ENCODE results near the gene TIMM44. TPM values are rescaled to one million over a fixed set of nuclear protein-coding genes. Genes with fewer than 3 reads are reported as not detected.
"Not testable (repeated sequence)": the region's sequence is repeated elsewhere in the genome, so short reads cannot be mapped to it uniquely, and the experiment has no call there.

TIMM44 gene
- polyA plus RNA-seq, 3 donors = 34.3 to 38.2 (median 38.1) TPM

- no peak for DNase-seq (ENCODE audit: low read depth in 3 of 3, low spot score in 2 of 3)
Observed at GRCh38 chr19:7953576-7953975, 10.1 kb upstream of the TIMM44 start.

GRCh38 chr19:7953060-7953459 is 9.6 kb upstream of the TIMM44 start:
- no peak for DNase-seq (ENCODE audit: low read depth in 3 of 3, low spot score in 2 of 3)

- DNase-seq (ENCODE audit: low read depth in 3 of 3, low spot score in 2 of 3) = no peak
Observed at GRCh38 chr19:7947939-7948338, 4.5 kb upstream of the TIMM44 start.

- DNase-seq (ENCODE audit: low read depth in 3 of 3, low spot score in 2 of 3) = peak; percentile 88 to 91 (median 90)
Observed at GRCh38 chr19:7944177-7944761, 803 bp upstream of the TIMM44 start.

- DNase-seq (ENCODE audit: low read depth in 3 of 3, low spot score in 2 of 3) = no peak
Observed at GRCh38 chr19:7942981-7943443, 454 bp downstream of the TIMM44 start.

- DNase-seq (ENCODE audit: low read depth in 3 of 3, low spot score in 2 of 3) = no peak
Observed at GRCh38 chr19:7941895-7942596, 1.4 kb downstream of the TIMM44 start.

GRCh38 chr19:7940841-7941240 is 2.6 kb downstream of the TIMM44 start:
- no peak for DNase-seq (ENCODE audit: low read depth in 3 of 3, low spot score in 2 of 3)

- DNase-seq (ENCODE audit: low read depth in 3 of 3, low spot score in 2 of 3) = no peak
Observed at GRCh38 chr19:7934766-7935165, 8.7 kb downstream of the TIMM44 start.

- no peak for DNase-seq (ENCODE audit: low read depth in 3 of 3, low spot score in 2 of 3)
Observed at GRCh38 chr19:7933828-7934725, 9.4 kb downstream of the TIMM44 start.

- no peak for DNase-seq (ENCODE audit: low read depth in 3 of 3, low spot score in 2 of 3)
Observed at GRCh38 chr19:7933411-7933810, 10.1 kb downstream of the TIMM44 start.

GRCh38 chr19:7932930-7933300 is 10.6 kb downstream of the TIMM44 start:
- no peak for DNase-seq (ENCODE audit: low read depth in 3 of 3, low spot score in 2 of 3)

- DNase-seq (ENCODE audit: low read depth in 3 of 3, low spot score in 2 of 3) = no peak
Observed at GRCh38 chr19:7932276-7932929, 11.1 kb downstream of the TIMM44 start.

- no peak for DNase-seq (ENCODE audit: low read depth in 3 of 3, low spot score in 2 of 3)
Observed at GRCh38 chr19:7931221-7932061, 12.0 kb downstream of the TIMM44 start.

GRCh38 chr19:7930765-7931164 is 12.7 kb downstream of the TIMM44 start:
- no peak for DNase-seq (ENCODE audit: low read depth in 3 of 3, low spot score in 2 of 3)

GRCh38 chr19:7930030-7930429 is 13.4 kb downstream of the TIMM44 start:
- not testable (repeated sequence) for DNase-seq (ENCODE audit: low read depth in 3 of 3, low spot score in 2 of 3)

GRCh38 chr19:7928741-7929701 is 14.4 kb downstream of the TIMM44 start:
- no peak for DNase-seq (ENCODE audit: low read depth in 3 of 3, low spot score in 2 of 3)

GRCh38 chr19:7928334-7928706 is 15.1 kb downstream of the TIMM44 start:
- DNase-seq (ENCODE audit: low read depth in 3 of 3, low spot score in 2 of 3) = no peak

- DNase-seq (ENCODE audit: low read depth in 3 of 3, low spot score in 2 of 3) = no peak
Observed at GRCh38 chr19:7927605-7928333, 15.7 kb downstream of the TIMM44 start.
